GM23338 (cell line): ENCODE data around the gene AUH.

Experiments used
- CREB1 ChIP-seq: fragments of 250-450 bp; sonication (Bioruptor Pico); IDR thresholded peaks from 2 replicates; pipeline ENCODE4 v1.5.0; 2020; ENCODE audit warnings: low read depth, mild to moderate bottlenecking, moderate library complexity
- CTCF ChIP-seq, 2 experiments: fragments of 200-600 bp in 1 of 2; sonication (generic) in 1 of 2; conservative IDR thresholded peaks; 2 replicates each; pipeline versions ENCODE4 v1.5.1 to v1.6.1; 2016 to 2017; ENCODE audit warnings: antibody characterized with exemption in 2 of 2, low read depth in 2 of 2, mild to moderate bottlenecking in 2 of 2, moderate library complexity in 1 of 2
- ETS1 ChIP-seq: IDR thresholded peaks from 2 replicates; pipeline ENCODE4 v1.6.1; 2016; ENCODE audit warnings: antibody characterized with exemption
- EZH2 ChIP-seq: fragments of 200-600 bp; sonication (generic); IDR thresholded peaks from one replicate; pipeline ENCODE4 v1.8.0; 2017; ENCODE audit warnings: antibody characterized with exemption, mild to moderate bottlenecking, low read depth; ENCODE audit not compliant: unreplicated experiment
- EZH2phosphoT487 ChIP-seq: fragments of 200-600 bp; sonication (generic); IDR thresholded peaks from one replicate; pipeline ENCODE4 v1.8.1; 2018; ENCODE audit warnings: antibody characterized with exemption; ENCODE audit not compliant: unreplicated experiment
- JUNB ChIP-seq: IDR thresholded peaks from one replicate; pipeline ENCODE4 v1.6.1; 2016; ENCODE audit warnings: antibody characterized with exemption; ENCODE audit not compliant: unreplicated experiment
- NANOG ChIP-seq: IDR thresholded peaks from 2 replicates; pipeline ENCODE4 v1.6.1; 2016; ENCODE audit warnings: antibody characterized with exemption, borderline replicate concordance
- POLR2AphosphoS5 ChIP-seq: IDR thresholded peaks from 2 replicates; pipeline ENCODE4 v1.6.1; 2016; ENCODE audit warnings: antibody characterized with exemption, low read depth
- REST ChIP-seq: IDR thresholded peaks from one replicate; pipeline ENCODE4 v1.6.1; 2018; ENCODE audit warnings: antibody characterized with exemption; ENCODE audit not compliant: unreplicated experiment
- STAT1 ChIP-seq: IDR thresholded peaks from one replicate; pipeline ENCODE4 v1.6.1; 2016; ENCODE audit warnings: antibody characterized with exemption; ENCODE audit not compliant: unreplicated experiment
- ZNF114 ChIP-seq: fragments of 250-450 bp; sonication (Bioruptor Pico); IDR thresholded peaks from 2 replicates; pipeline ENCODE4 v1.5.0; 2020; ENCODE audit warnings: mild to moderate bottlenecking, moderate library complexity
- ZNF462 ChIP-seq: fragments of 250-450 bp; sonication (Bioruptor Pico); IDR thresholded peaks from 2 replicates; pipeline ENCODE4 v1.5.0; 2020; ENCODE audit warnings: mild to moderate bottlenecking, moderate library complexity

- TF ChIP-seq JUNB, result no peak
- no peak for TF ChIP-seq CTCF (conservative IDR thresholded peaks at IDR 0.05; ENCODE audit: low read depth in 2 of 2)
- TF ChIP-seq STAT1, result no peak
- TF ChIP-seq EZH2, result no peak
- TF ChIP-seq POLR2AphosphoS5, result no peak
- no peak for TF ChIP-seq ZNF462 (CRISPR knock-in tag)
- no peak for TF ChIP-seq CREB1 (CRISPR knock-in tag)
- no peak for TF ChIP-seq EZH2phosphoT487
- no peak for TF ChIP-seq ETS1
- TF ChIP-seq NANOG, result no peak
- TF ChIP-seq REST, result no peak
- TF ChIP-seq ZNF114, result no peak
Measured at GRCh38 chr9:91289244-91289643, 72.5 kb downstream of the AUH start.
